GM10266 (cell line): ENCODE results near the gene FAM120B.

Source experiments
- DNase-seq: peaks from one replicate; pipeline ENCODE4 v3.0.0; 2012; ENCODE audit errors: extremely low spot score
- CTCF ChIP-seq: IDR thresholded peaks from 2 replicates; pipeline ENCODE4 v1.5.1; 2012; ENCODE audit warnings: mild to moderate bottlenecking, low read depth; ENCODE audit not compliant: control insufficient read depth, insufficient read depth; ENCODE audit errors: missing control alignments

FAM120B gene

DNA sequence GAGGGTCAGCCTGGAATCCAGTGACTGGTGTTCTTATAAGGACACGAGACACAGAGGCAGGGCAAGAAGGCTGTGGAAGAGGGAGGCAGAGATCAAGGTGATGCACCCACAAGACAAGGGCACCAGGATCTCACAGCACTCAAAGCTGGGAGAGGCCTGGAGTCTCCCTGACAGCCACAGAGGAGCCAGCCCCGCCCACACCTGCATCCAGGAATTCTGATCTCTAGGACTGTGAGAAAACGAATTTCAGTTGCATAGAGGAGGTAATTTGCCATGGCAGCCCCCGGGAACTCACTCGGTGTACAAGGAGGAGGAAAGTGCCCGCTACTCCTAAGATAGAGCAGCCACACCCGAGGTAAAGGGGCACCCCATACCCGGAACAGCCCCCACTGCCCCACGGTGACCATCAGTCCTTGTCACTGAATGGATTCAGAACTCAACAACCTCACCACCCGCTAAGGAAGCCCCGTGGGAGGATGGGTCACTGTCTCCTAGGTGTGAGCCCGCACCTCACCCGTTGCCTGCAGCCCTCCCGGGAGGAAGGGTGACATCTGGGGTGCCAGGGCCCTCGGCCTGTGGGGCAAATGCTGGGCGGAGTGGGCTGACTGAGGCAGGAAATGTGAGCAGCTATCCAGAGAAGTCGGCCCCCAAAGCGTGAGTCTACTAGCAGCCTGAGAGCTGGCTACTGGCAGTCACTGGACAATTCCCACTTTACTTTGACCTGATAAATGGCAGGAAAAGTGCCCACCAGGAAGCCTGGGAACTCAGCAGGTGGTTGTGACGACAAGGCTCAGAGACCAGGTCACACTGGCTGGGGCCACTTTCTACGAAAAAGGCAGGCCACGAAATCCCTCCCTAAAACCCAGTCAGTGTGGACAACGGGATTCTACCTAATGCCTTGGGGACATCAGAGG is 38.1 kb upstream of the FAM120B start:
- no peak for TF ChIP-seq CTCF
- DNase-seq = no peak

DNA sequence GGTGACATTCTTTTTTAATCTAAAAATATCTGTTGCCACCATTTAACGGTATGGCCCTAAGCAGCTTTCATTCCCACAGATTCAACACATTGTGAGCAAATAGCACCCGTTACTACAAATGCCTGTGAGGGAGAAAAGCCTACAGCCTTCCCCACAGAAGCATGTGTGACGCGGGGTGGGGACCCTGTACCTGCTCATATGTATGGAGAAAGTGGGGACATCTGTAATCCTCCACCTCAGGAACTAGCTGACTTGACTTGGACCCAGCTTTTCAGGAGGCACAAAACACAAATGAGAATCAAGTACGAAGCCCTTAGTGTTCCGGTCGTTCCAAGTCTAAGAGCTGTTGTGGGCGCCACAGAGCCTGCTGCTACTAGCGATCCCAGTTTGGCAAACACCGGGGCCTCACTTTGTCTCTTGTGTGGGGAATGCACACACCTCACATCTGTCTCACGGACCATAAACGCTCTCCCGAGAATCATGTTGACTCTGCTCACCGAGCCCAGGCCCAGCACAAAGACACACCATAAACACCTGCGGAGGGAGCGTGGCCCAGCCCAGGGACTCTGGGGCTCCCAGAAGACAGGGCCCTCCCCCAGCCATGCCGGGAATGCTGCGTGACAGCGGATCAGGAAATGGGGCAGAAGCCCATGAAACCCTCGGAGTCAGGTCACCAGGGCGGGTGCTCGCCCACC is 37.3 kb upstream of the FAM120B start:
- DNase-seq = no peak
- no peak for TF ChIP-seq CTCF

- DNase-seq = no peak
- TF ChIP-seq CTCF = no peak
Observed at GRCh38 chr6:170269846-170270541, 36.6 kb upstream of the FAM120B start.

- no peak for DNase-seq
- TF ChIP-seq CTCF = no peak
Observed at GRCh38 chr6:170270984-170271593, 35.5 kb upstream of the FAM120B start.

DNA sequence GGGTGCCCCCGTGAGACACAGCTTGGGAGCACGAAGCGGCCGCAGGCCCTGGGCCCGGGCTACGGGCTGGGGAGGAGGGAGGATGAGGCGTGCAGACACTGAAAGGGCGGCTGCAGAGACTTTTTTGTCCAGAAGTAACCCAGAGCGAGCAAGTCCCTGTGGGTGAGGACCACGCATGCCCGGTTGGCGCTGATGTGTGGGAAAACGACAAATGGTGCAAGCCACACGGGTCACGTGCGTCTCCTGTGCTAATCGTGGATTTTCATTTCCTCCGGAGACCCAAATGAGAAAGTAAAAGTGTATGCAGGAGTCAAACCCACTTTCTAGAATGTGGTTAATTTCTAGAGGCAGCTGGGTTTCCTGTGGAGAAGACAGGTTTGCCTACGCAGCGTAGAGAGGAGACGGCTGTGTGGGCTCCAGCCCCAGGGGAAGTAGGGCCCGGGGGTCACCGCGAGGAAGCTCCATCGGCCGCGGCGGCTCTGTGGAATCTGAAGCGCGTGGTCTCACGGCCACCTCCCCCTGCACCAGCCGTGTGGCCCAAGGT is 34.7 kb upstream of the FAM120B start:
- no peak for TF ChIP-seq CTCF
- DNase-seq = peak; percentile 93

- TF ChIP-seq CTCF = no peak
- DNase-seq = no peak
Observed at GRCh38 chr6:170272341-170273065, 34.1 kb upstream of the FAM120B start.
